ENCODE measurements around the gene TMPRSS11B. TPM values are rescaled to one million over a fixed set of nuclear protein-coding genes. Genes with fewer than 3 reads are reported as not detected.

Gene TMPRSS11B
- total RNA-seq = not detected in 3 replicates
- long read RNA-seq = 0 reads

- DNase-seq (ENCODE audit: low spot score) = no peak
- H3K27ac Mint-ChIP-seq (ENCODE audit: unreplicated experiment) = no peak within 1 kb of the TSS
- no peaks in the 10 kb centered on the region for H3K9me3 Mint-ChIP-seq (ENCODE audit: low read depth)
- no peak within 1 kb of the TSS for H3K4me3 Mint-ChIP-seq (ENCODE audit: unreplicated experiment)
- H3K36me3 Mint-ChIP-seq (ENCODE audit: low read depth) = no peaks in the 10 kb centered on the region
- no peaks in the 10 kb centered on the region for H3K4me1 Mint-ChIP-seq (ENCODE audit: low read depth)
- no peak for TF ChIP-seq CTCF (IDR thresholded peaks at IDR 0.05)
- H3K27me3 Mint-ChIP-seq (ENCODE audit: low read depth) = peaks cover 12% of the 10 kb centered on the region
Observed at GRCh38 chr4:68245594-68245993, at the start of gene TMPRSS11B. Gene TMPRSS11B (minus strand): TSS chr4:68245694. CDS start chr4:68245558, 136 bp downstream.

GRCh38 chr4:68291256-68291655 is 45.8 kb upstream of the TMPRSS11B start:
- no peak for DNase-seq (ENCODE audit: low spot score)
- Mint-ChIP-seq H3K36me3 (ENCODE audit: low read depth) (no peaks in the 10 kb centered on the region), H3K9me3 (ENCODE audit: low read depth) (no peaks in the 10 kb centered on the region), H3K4me3 (ENCODE audit: unreplicated experiment) (no peak overlapping the region), H3K4me1 (ENCODE audit: low read depth) (no peaks in the 10 kb centered on the region), H3K27me3 (ENCODE audit: low read depth) (peaks cover 27% of the 10 kb centered on the region), H3K27ac (ENCODE audit: unreplicated experiment) (no peak overlapping the region)
- no peak for TF ChIP-seq CTCF (IDR thresholded peaks at IDR 0.05)

DNA sequence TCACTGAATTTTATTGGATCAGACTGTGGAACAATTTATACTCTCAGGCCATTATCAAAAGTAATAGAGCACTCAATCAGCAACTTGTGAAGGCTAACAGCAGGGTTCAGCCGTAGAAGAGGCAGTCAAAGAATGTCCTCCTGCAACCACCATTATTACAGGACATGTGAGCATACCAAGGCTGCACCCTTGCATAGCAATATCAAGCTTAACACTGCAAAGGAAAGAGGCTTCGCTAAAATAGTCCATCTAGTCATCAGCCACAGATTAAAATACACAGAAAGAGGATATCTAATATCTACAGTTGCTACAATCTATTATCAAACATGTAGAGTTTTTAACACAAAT is 42.9 kb upstream of the TMPRSS11B start:
- Mint-ChIP-seq H3K27me3 (ENCODE audit: low read depth) (peaks cover 15% of the 10 kb centered on the region), H3K27ac (ENCODE audit: unreplicated experiment) (no peak overlapping the region), H3K9me3 (ENCODE audit: low read depth) (no peaks in the 10 kb centered on the region), H3K4me3 (ENCODE audit: unreplicated experiment) (no peak overlapping the region), H3K4me1 (ENCODE audit: low read depth) (no peaks in the 10 kb centered on the region), H3K36me3 (ENCODE audit: low read depth) (no peaks in the 10 kb centered on the region)
- no peak for DNase-seq (ENCODE audit: low spot score)
- TF ChIP-seq CTCF (IDR thresholded peaks at IDR 0.05) = no peak

- no peaks in the 10 kb centered on the region for H3K9me3 Mint-ChIP-seq (ENCODE audit: low read depth)
- H3K4me3 Mint-ChIP-seq (ENCODE audit: unreplicated experiment) = no peak overlapping the region
- no peak for TF ChIP-seq CTCF (IDR thresholded peaks at IDR 0.05)
- no peaks in the 10 kb centered on the region for H3K4me1 Mint-ChIP-seq (ENCODE audit: low read depth)
- H3K36me3 Mint-ChIP-seq (ENCODE audit: low read depth) = no peaks in the 10 kb centered on the region
- no peak for DNase-seq (ENCODE audit: low spot score)
- H3K27ac Mint-ChIP-seq (ENCODE audit: unreplicated experiment) = no peak overlapping the region
- H3K27me3 Mint-ChIP-seq (ENCODE audit: low read depth) = peaks cover 15% of the 10 kb centered on the region
Observed at GRCh38 chr4:68287704-68288392, 42.4 kb upstream of the TMPRSS11B start.

DNA sequence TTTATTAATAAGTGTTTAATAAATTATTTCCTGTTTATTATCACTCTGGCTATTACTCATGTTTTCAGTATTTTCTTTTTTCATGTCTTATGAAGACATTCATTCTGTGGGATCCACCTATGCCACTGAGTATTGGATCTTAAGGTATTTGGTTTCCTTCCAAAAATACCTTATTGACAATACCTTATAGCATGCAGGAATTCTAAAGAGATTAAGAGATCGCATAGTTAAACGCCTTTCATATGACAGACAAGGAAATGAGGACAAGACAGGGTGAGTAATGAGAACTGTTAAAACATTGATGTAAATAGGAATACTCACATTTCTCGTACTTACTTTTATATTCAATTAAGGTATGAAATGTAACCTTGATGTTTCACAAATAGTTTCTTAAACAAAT is 38.2 kb upstream of the TMPRSS11B start:
- no peaks in the 10 kb centered on the region for H3K36me3 Mint-ChIP-seq (ENCODE audit: low read depth)
- no peak overlapping the region for H3K27ac Mint-ChIP-seq (ENCODE audit: unreplicated experiment)
- DNase-seq (ENCODE audit: low spot score) = no peak
- no peak overlapping the region for H3K4me3 Mint-ChIP-seq (ENCODE audit: unreplicated experiment)
- no peaks in the 10 kb centered on the region for H3K9me3 Mint-ChIP-seq (ENCODE audit: low read depth)
- TF ChIP-seq CTCF (IDR thresholded peaks at IDR 0.05) = no peak
- H3K27me3 Mint-ChIP-seq (ENCODE audit: low read depth) = peaks cover 11% of the 10 kb centered on the region
- no peaks in the 10 kb centered on the region for H3K4me1 Mint-ChIP-seq (ENCODE audit: low read depth)
